ENCODE results near the gene AKAP6.

AKAP6 gene

DNA sequence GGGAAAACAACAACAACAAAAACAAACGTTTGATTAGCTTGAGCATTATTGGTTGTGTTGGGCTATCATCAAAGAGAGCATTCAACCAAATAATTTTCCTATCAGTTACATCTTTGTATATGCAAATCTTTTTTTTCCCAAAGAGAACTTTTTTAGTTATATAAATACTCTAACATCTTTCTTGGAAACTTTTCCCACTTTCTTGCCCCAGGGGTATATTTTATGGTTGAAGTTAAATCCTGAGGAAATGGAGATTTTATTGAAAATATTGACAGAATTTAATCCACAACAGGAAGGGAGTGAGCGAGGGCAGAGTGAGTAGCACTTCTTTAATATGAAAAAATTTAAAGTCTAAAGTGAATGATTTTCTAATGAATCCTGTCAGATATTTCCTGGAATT lies 488.7 kb downstream of the AKAP6 start:
- no peak for DNase-seq

DNA sequence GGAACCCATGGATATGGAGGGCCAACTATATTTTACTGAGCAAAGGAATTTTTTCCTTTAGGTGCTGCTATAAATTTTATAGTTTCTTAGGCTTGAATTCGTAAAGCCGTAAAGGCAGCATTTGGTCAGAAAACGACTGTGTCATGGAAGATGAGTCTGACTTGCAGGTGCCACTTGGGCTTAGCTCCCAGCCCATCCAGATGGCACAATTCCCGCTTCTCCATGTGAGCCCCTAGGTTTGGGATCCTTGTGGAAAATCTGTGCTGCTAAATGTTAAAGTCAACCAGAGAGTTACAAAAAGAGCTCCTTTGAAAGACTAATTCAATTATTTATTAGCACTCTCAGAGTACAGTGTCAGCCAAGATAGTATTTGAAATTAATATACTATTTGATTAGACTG lies 489.5 kb downstream of the AKAP6 start:
- no peak for DNase-seq

GRCh38 chr14:32820181-32820580 lies 491.1 kb downstream of the AKAP6 start:
- DNase-seq: no peak

- DNase-seq: no peak
These were observed 491.6 kb downstream of the AKAP6 start for GRCh38 chr14:32820682-32821081.

DNA sequence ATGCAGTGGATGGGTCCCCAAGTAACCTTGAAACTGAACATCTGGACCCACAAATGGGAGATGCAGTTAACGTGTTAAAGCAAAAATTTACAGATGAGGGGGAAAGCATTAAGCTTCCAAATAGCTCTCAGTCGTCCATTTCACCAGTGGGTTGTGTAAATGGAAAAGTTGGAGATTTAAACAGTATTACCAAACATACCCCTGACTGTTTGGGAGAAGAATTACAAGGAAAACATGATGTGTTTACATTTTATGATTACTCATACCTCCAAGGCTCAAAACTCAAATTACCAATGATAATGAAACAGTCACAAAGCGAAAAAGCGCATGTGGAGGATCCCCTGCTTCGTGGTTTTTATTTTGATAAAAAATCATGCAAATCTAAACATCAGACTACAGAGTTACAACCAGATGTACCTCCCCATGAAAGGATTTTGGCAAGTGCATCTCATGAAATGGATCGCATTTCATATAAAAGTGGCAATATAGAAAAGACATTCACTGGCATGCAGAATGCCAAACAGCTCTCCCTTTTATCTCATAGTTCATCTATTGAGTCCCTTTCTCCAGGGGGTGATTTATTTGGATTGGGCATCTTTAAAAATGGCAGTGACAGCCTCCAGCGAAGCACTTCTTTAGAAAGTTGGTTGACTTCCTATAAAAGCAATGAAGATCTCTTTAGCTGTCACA lies 493.0 kb downstream of the AKAP6 start:
- DNase-seq: no peak

- DNase-seq: no peak
These were observed 494.6 kb downstream of the AKAP6 start for GRCh38 chr14:32823706-32824105.

DNA sequence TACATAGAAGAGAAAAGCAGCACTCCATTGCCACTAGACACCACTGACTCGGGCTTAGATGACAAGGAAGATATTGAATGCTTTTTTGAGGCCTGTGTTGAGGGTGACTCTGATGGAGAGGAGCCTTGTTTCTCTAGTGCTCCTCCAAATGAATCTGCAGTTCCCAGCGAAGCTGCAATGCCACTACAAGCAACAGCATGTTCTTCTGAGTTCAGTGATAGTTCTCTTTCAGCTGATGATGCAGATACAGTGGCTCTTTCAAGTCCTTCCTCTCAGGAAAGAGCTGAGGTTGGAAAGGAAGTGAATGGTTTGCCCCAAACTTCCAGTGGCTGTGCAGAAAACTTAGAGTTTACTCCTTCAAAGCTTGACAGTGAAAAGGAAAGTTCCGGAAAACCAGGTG lies 495.1 kb downstream of the AKAP6 start:
- peak in 1 of 51 donors; percentile 18 for DNase-seq

GRCh38 chr14:32825058-32825457 lies 496.0 kb downstream of the AKAP6 start:
- peak in 2 of 51 donors; percentile 8 to 51 for DNase-seq

DNA sequence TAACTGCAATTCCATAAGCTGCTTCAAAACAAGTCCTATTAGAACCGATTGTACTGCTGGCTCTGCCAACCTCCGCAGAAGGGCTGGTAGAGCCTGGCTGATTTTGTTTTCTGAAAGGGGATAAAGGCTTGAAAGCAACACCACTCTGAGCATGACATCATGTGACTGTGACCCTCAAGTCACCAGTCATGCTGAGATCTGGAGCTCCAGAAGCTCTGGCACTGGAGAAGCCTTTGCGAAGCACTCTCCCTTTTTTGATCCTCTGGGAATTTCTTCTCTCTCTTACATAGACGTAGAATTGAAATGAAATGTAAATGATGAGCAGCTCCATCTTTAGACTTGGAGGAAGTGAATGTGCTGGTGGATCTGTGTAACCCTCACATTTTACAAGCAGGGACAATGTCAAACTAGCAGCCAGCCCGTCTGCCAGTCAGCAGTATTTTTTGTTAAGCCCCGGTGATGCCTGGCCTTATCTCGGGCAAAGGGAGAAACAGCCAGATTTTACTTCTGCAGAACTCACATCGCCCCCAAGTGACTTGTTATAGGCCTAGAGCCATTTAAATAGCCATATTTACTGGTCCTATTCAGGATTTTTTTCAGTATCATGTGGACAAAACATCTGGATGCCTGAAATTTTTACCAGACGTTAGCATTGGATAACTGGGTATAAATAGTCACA lies 497.4 kb downstream of the AKAP6 start:
- DNase-seq: peak in 38 of 51 donors; percentile 3 to 89 (median 40)

- no peak for DNase-seq
These were observed 498.4 kb downstream of the AKAP6 start for GRCh38 chr14:32827514-32827913.

DNA sequence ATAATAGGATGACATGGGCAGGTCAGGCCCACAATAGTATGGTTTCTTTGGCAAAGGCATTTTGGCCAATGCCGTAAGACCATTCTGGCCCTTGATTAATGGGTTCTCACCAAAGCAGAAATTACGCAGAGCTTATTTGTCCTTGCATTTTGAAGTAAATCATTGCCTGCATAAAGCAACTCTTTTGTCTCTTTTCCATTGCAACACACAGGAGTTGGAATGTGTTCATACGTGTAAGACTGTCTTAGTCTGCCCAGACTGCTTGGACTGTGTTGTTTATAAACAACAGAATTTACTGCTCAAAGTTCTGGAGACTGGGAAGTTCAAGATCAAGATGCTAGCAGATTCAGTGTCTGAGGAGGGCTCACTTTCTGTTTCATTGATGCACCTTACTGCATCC lies 506.8 kb downstream of the AKAP6 start:
- no peak for DNase-seq

DNA sequence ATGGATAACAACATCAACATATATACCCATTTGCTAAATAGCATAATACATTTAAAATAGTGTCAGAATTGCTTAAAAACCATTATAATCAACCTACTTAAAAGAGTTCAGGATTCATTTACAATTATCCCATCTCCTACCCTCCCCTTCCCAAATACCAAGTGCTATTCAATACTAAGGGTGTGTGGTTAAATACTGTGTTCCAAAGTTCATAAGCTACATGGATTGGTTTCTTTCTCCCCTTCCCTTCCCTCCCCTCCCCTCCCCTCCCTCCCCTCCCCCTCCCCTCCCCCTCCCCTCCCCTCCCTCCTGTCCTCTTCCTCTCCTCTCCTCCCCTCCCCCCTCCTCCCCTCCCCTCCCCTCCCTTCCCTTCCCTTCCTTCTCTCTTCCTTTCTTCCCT lies 512.6 kb downstream of the AKAP6 start:
- no peak for DNase-seq

DNA sequence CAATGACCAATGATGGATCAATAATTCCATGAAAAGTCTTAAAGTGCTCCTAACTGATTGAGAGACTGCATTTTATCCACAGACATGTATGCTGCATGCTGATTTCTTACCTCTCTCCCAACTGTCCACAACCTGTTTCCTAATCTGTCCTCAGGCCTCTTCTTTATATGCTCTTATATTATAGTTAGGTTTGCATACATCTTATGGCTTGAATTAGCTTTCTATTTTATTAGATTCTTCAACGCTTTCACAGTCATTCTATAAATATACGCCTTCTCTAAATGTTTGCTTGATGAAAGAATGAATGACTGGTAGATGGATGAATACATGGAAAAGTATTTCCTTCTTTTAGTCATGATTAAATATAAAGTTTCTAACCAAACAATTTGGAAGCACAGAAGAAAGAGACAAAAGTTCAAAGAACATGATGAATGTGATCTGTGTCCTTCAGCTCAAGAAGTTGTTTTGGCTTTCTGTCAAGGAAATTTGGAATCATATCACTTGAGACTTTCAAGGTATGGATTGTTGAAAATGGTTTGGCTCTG lies 517.8 kb downstream of the AKAP6 start:
- no peak for DNase-seq

GRCh38 chr14:32847867-32848266 lies 518.8 kb downstream of the AKAP6 start:
- DNase-seq: no peak

GRCh38 chr14:32865827-32866376 lies 536.8 kb downstream of the AKAP6 start:
- DNase-seq: no peak

DNA sequence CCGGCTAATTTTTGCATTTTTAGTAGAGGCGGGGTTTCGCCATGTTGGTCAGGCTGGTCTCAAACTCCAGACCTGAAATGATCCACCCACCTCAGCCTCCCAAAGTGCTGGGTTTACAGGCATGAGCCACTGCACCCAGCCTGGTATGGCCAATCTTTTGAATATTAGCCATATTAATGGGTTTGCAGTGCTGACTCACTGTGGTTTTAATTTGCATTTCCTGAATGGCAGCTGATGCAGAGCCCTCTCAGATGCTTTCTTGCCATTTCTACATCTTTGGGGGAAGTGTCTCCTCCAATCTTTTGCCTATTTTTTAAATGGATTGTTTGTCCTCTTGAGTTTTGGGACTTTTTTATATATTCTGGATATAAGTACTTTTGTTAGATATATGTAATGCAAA lies 554.1 kb downstream of the AKAP6 start:
- no peak for DNase-seq

All from hypothalamus (tissue), 51 donors.